GM12873 (cell line): ENCODE results near the gene PDE6A.

Experiments used
- CTCF ChIP-seq: IDR thresholded peaks from 2 replicates; pipeline ENCODE4 v1.5.1; 2012; ENCODE audit warnings: low read depth, mild to moderate bottlenecking, moderate library complexity, low read length, control low read depth; ENCODE audit not compliant: insufficient read depth; ENCODE audit errors: missing control alignments

The PDE6A gene

GRCh38 chr5:149951138-149951749, 6.7 kb upstream of the PDE6A start:
- no peak for TF ChIP-seq CTCF

- no peak for TF ChIP-seq CTCF
These were observed 4.4 kb upstream of the PDE6A start for GRCh38 chr5:149948993-149949392.

GRCh38 chr5:149946118-149946517, 1.5 kb upstream of the PDE6A start:
- TF ChIP-seq CTCF = no peak

GRCh38 chr5:149942199-149942598, 2.4 kb downstream of the PDE6A start:
- no peak for TF ChIP-seq CTCF

- no peak for TF ChIP-seq CTCF
These were observed 2.8 kb downstream of the PDE6A start for GRCh38 chr5:149941795-149942194.

GRCh38 chr5:149940941-149941644, 3.5 kb downstream of the PDE6A start:
- no peak for TF ChIP-seq CTCF

- TF ChIP-seq CTCF = no peak
These were observed 4.5 kb downstream of the PDE6A start for GRCh38 chr5:149940077-149940574.
